HG02852 (cell line): Measurements from ENCODE around the gene MAJIN.
"Not testable (repeated sequence)": the region's sequence is repeated elsewhere in the genome, so short reads cannot be mapped to it uniquely, and the experiment has no call there.

ENCODE experiments used
- ATAC-seq: cut with Tn5 transposase; IDR thresholded peaks from one replicate; pipeline ENCODE4 v1.9.1; 2021; ENCODE audit warnings: mild to moderate bottlenecking, moderate library complexity; ENCODE audit not compliant: unreplicated experiment

Gene MAJIN

GRCh38 chr11:64971421-64972233, at the start of gene MAJIN:
Gene MAJIN (minus strand): TSS chr11:64972108. CDS start chr11:64959405, 12,703 bp downstream.
- no peak for ATAC-seq

- no peak for ATAC-seq
Measured at GRCh38 chr11:65021509-65021908, 49.6 kb upstream of the MAJIN start.

- ATAC-seq = no peak
Measured at GRCh38 chr11:65021003-65021402, 49.1 kb upstream of the MAJIN start.

GRCh38 chr11:65019824-65020223, 47.9 kb upstream of the MAJIN start:
- ATAC-seq = no peak

GRCh38 chr11:65017937-65018336, 46.0 kb upstream of the MAJIN start:
- no peak for ATAC-seq

- ATAC-seq = no peak
Measured at GRCh38 chr11:65016705-65017104, 44.8 kb upstream of the MAJIN start.

- ATAC-seq = no peak
Measured at GRCh38 chr11:65014726-65015227, 42.9 kb upstream of the MAJIN start.

- ATAC-seq = peak; percentile 77
Measured at GRCh38 chr11:65013888-65014725, 42.2 kb upstream of the MAJIN start, which contains the start of gene ARL2. Gene ARL2 (plus strand): TSS chr11:65014160. CDS start chr11:65014208, 48 bp downstream.

- ATAC-seq = peak; percentile 63
Measured at GRCh38 chr11:65013130-65013887, 41.4 kb upstream of the MAJIN start.

GRCh38 chr11:65008873-65009272, 37.0 kb upstream of the MAJIN start:
- no peak for ATAC-seq

- ATAC-seq = no peak
Measured at GRCh38 chr11:65008016-65008415, 36.1 kb upstream of the MAJIN start.

GRCh38 chr11:65003968-65004367, 32.1 kb upstream of the MAJIN start:
- ATAC-seq = not testable (repeated sequence)

- ATAC-seq = no peak
Measured at GRCh38 chr11:65003282-65003681, 31.4 kb upstream of the MAJIN start.

GRCh38 chr11:65002706-65003105, 30.8 kb upstream of the MAJIN start:
- no peak for ATAC-seq

- ATAC-seq = no peak
Measured at GRCh38 chr11:64999478-64999877, 27.6 kb upstream of the MAJIN start.

- ATAC-seq = no peak
Measured at GRCh38 chr11:64998690-64999431, 27.0 kb upstream of the MAJIN start.

- no peak for ATAC-seq
Measured at GRCh38 chr11:64998141-64998540, 26.2 kb upstream of the MAJIN start.

GRCh38 chr11:64996710-64997380, 24.9 kb upstream of the MAJIN start, which contains the start of gene BATF2:
Gene BATF2 (minus strand): TSS chr11:64996971. CDS start chr11:64996914, 57 bp downstream.
- ATAC-seq = no peak

- no peak for ATAC-seq
Measured at GRCh38 chr11:64996327-64996709, 24.4 kb upstream of the MAJIN start.

- no peak for ATAC-seq
Measured at GRCh38 chr11:64994318-64994717, 22.4 kb upstream of the MAJIN start.
